HG03354 (cell line): ENCODE results near the gene DRC7.
"Not testable (repeated sequence)": the region's sequence is repeated elsewhere in the genome, so short reads cannot be mapped to it uniquely, and the experiment has no call there.

Source experiments
- ATAC-seq: cut with Tn5 transposase; IDR thresholded peaks from one replicate; pipeline ENCODE4 v1.9.1; 2021; ENCODE audit warnings: mild to moderate bottlenecking; ENCODE audit not compliant: unreplicated experiment, poor library complexity, severe bottlenecking

Gene DRC7

GRCh38 chr16:57728336-57729181 is 34.0 kb downstream of the DRC7 start:
- ATAC-seq, result no peak

GRCh38 chr16:57729182-57729484 is 34.5 kb downstream of the DRC7 start:
- ATAC-seq, result no peak

GRCh38 chr16:57729852-57730251 is 35.2 kb downstream of the DRC7 start:
- not testable (repeated sequence) for ATAC-seq

- no peak for ATAC-seq
These were observed 36.4 kb downstream of the DRC7 start for GRCh38 chr16:57730771-57731730.

GRCh38 chr16:57732037-57732436 is 37.4 kb downstream of the DRC7 start:
- no peak for ATAC-seq

GRCh38 chr16:57732714-57733113 is 38.1 kb downstream of the DRC7 start:
- no peak for ATAC-seq

GRCh38 chr16:57734308-57734924 is 39.8 kb downstream of the DRC7 start:
- peak; percentile 0 for ATAC-seq

- ATAC-seq, result peak; percentile 91
These were observed 40.5 kb downstream of the DRC7 start for GRCh38 chr16:57734925-57735754.

- ATAC-seq, result peak; percentile 26
These were observed 41.3 kb downstream of the DRC7 start, which contains the start of gene KATNB1 for GRCh38 chr16:57735755-57736418. TSS of gene KATNB1 (plus strand) at chr16:57735770. CDS start at chr16:57737244, 1,474 bp downstream.

GRCh38 chr16:57736419-57737351 is 42.1 kb downstream of the DRC7 start:
- no peak for ATAC-seq

- no peak for ATAC-seq
These were observed 44.2 kb downstream of the DRC7 start for GRCh38 chr16:57738844-57739243.

GRCh38 chr16:57739756-57740422 is 45.3 kb downstream of the DRC7 start:
- no peak for ATAC-seq

- no peak for ATAC-seq
These were observed 45.9 kb downstream of the DRC7 start for GRCh38 chr16:57740423-57741071.

GRCh38 chr16:57741660-57742191 is 47.1 kb downstream of the DRC7 start:
- no peak for ATAC-seq

- no peak for ATAC-seq
These were observed 47.9 kb downstream of the DRC7 start for GRCh38 chr16:57742543-57742942.

- ATAC-seq, result no peak
These were observed 48.9 kb downstream of the DRC7 start for GRCh38 chr16:57743458-57743857.
